Measurements from ENCODE around the gene PLD4.
A peak's percentile ranks its signal among the peaks of the same experiment; 100 is the strongest.

The PLD4 gene

DNA sequence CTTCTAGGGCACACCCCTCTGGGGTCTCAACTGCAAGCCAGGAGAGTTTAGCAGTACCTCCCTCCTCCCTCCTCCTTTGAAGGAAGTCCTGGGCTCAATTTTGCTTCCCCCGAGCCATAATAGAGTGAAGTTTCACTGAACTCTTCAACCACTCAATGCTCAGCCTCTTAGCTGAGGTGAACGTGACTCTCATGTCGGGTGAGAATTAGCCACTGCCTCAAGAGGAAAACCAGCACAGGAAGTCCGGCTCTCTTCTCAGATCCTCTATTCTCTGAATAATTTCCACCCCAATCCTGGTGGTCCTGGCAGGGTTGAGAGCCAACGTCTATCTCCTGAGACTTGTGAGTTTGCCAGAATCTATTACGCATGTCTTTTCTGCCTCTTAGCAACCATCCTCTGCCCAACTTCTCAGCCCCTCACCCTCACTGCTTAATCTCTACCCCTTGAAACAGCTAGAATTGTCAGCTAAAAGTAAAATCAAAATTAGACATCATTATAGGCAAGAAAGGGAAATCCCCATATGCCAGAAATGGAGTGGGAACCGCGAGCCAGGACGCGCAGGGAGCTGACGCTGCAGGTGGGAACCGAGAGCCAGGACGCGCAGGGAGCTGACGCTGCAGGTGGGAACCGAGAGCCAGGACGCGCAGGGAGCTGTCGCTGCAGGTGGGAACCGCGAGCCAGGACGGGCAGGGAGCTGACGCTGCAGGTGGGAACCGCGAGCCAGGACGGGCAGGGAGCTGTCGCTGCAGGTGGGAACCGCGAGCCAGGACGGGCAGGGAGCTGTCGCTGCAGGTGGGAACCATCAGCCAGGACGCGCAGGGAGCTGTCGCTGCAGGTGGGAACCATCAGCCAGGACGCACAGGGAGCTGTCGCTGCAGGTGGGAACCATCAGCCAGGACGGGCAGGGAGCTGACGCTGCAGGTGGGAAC, 19.8 kb upstream of the PLD4 start:
- peak; percentile 84 for TF ChIP-seq TCF12 (IDR thresholded peaks at IDR 0.05; ENCODE audit: low read depth)
- TF ChIP-seq EP300 (IDR thresholded peaks at IDR 0.05; ENCODE audit: borderline replicate concordance): peak; percentile 64
- peak; percentile 87 for TF ChIP-seq NFIC (IDR thresholded peaks at IDR 0.05)

DNA sequence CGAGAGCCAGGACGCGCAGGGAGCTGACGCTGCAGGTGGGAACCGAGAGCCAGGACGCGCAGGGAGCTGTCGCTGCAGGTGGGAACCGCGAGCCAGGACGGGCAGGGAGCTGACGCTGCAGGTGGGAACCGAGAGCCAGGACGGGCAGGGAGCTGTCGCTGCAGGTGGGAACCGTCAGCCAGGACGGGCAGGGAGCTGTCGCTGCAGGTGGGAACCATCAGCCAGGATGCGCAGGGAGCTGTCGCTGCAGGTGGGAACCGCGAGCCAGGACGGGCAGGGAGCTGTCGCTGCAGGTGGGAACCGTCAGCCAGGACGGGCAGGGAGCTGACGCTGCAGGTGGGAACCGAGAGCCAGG, 19.1 kb upstream of the PLD4 start:
- peak; percentile 56 for TF ChIP-seq EP300 (IDR thresholded peaks at IDR 0.05; ENCODE audit: borderline replicate concordance)

GRCh38 chr14:104908303-104908702, 16.4 kb upstream of the PLD4 start:
- no peak for TF ChIP-seq YY1 (IDR thresholded peaks at IDR 0.05; ENCODE audit: low read depth)
- no peak for TF ChIP-seq CREB1 (IDR thresholded peaks at IDR 0.05; ENCODE audit: low read depth)
- TF ChIP-seq, protein P1, sequence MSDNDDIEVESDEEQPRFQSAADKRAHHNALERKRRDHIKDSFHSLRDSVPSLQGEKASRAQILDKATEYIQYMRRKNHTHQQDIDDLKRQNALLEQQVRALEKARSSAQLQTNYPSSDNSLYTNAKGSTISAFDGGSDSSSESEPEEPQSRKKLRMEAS (IDR thresholded peaks at IDR 0.05): no peak
- no peak for TF ChIP-seq RAD21 (IDR thresholded peaks at IDR 0.05; ENCODE audit: low read depth)
- no peak for TF ChIP-seq EP300 (IDR thresholded peaks at IDR 0.05; ENCODE audit: borderline replicate concordance)
- no peak for TF ChIP-seq FOXM1 (IDR thresholded peaks at IDR 0.05; ENCODE audit: borderline replicate concordance, low read depth)
- no peak for TF ChIP-seq USF1 (IDR thresholded peaks at IDR 0.05)
- TF ChIP-seq ZBTB7A (IDR thresholded peaks at IDR 0.05; ENCODE audit: low read depth): no peak
- no peak for TF ChIP-seq NFIC (IDR thresholded peaks at IDR 0.05)
- TF ChIP-seq TAF1 (IDR thresholded peaks at IDR 0.05; ENCODE audit: low read depth): no peak
- TF ChIP-seq CEBPB (IDR thresholded peaks at IDR 0.05): no peak
- TF ChIP-seq TCF12 (IDR thresholded peaks at IDR 0.05; ENCODE audit: low read depth): no peak

- TF ChIP-seq ZBTB7A (IDR thresholded peaks at IDR 0.05; ENCODE audit: low read depth): no peak
- TF ChIP-seq, protein P2, sequence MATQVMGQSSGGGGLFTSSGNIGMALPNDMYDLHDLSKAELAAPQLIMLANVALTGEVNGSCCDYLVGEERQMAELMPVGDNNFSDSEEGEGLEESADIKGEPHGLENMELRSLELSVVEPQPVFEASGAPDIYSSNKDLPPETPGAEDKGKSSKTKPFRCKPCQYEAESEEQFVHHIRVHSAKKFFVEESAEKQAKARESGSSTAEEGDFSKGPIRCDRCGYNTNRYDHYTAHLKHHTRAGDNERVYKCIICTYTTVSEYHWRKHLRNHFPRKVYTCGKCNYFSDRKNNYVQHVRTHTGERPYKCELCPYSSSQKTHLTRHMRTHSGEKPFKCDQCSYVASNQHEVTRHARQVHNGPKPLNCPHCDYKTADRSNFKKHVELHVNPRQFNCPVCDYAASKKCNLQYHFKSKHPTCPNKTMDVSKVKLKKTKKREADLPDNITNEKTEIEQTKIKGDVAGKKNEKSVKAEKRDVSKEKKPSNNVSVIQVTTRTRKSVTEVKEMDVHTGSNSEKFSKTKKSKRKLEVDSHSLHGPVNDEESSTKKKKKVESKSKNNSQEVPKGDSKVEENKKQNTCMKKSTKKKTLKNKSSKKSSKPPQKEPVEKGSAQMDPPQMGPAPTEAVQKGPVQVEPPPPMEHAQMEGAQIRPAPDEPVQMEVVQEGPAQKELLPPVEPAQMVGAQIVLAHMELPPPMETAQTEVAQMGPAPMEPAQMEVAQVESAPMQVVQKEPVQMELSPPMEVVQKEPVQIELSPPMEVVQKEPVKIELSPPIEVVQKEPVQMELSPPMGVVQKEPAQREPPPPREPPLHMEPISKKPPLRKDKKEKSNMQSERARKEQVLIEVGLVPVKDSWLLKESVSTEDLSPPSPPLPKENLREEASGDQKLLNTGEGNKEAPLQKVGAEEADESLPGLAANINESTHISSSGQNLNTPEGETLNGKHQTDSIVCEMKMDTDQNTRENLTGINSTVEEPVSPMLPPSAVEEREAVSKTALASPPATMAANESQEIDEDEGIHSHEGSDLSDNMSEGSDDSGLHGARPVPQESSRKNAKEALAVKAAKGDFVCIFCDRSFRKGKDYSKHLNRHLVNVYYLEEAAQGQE (IDR thresholded peaks at IDR 0.05; ENCODE audit: low read depth): no peak
- no peak for TF ChIP-seq YY1 (IDR thresholded peaks at IDR 0.05; ENCODE audit: low read depth)
- TF ChIP-seq, protein P1 (IDR thresholded peaks at IDR 0.05): no peak
- no peak for TF ChIP-seq RAD21 (IDR thresholded peaks at IDR 0.05; ENCODE audit: low read depth)
- TF ChIP-seq TEAD4 (IDR thresholded peaks at IDR 0.05): no peak
- TF ChIP-seq NFIC (IDR thresholded peaks at IDR 0.05): no peak
- no peak for TF ChIP-seq EGR1 (IDR thresholded peaks at IDR 0.05)
Measured at GRCh38 chr14:104912053-104912452, 12.6 kb upstream of the PLD4 start.

GRCh38 chr14:104913435-104913834, 11.2 kb upstream of the PLD4 start:
- no peak for TF ChIP-seq CREB1 (IDR thresholded peaks at IDR 0.05; ENCODE audit: low read depth)

- TF ChIP-seq USF1 (IDR thresholded peaks at IDR 0.05): no peak
- TF ChIP-seq TAF1 (IDR thresholded peaks at IDR 0.05; ENCODE audit: low read depth): no peak
- no peak for TF ChIP-seq TCF12 (IDR thresholded peaks at IDR 0.05; ENCODE audit: low read depth)
- TF ChIP-seq EP300 (IDR thresholded peaks at IDR 0.05; ENCODE audit: borderline replicate concordance): no peak
Measured at GRCh38 chr14:104917116-104917515, 7.6 kb upstream of the PLD4 start.

DNA sequence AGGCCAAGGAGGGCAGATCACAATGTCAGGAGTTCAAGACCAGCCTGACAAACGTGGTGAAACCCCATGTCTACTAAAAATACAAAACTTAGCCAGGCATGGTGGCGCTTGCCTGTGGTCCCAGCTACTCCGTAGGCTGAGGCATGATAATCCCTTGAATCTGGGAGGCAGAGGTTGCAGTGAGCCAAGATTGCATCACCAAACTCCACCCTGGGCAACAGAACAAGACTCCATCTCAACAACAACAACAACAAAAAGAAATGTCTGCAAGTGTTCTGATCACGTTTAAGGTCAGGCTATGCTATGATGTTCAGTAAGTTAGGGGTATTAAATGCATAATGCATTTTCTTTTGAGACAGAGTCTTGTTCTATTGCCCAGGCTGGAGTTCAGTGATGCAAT, 6.7 kb upstream of the PLD4 start:
- TF ChIP-seq CREB1 (IDR thresholded peaks at IDR 0.05; ENCODE audit: low read depth) (no peak), TCF12 (IDR thresholded peaks at IDR 0.05; ENCODE audit: low read depth) (no peak), RAD21 (IDR thresholded peaks at IDR 0.05; ENCODE audit: low read depth) (no peak), TAF1 (IDR thresholded peaks at IDR 0.05; ENCODE audit: low read depth) (no peak), USF1 (IDR thresholded peaks at IDR 0.05) (no peak), NFIC (IDR thresholded peaks at IDR 0.05) (no peak), ZBTB7A (IDR thresholded peaks at IDR 0.05; ENCODE audit: low read depth) (no peak), TEAD4 (IDR thresholded peaks at IDR 0.05) (no peak), EP300 (IDR thresholded peaks at IDR 0.05; ENCODE audit: borderline replicate concordance) (no peak), YY1 (IDR thresholded peaks at IDR 0.05; ENCODE audit: low read depth) (no peak), EGR1 (IDR thresholded peaks at IDR 0.05) (no peak), FOXM1 (IDR thresholded peaks at IDR 0.05; ENCODE audit: borderline replicate concordance, low read depth) (no peak), CEBPB (IDR thresholded peaks at IDR 0.05) (no peak)
- TF ChIP-seq, protein P2 (IDR thresholded peaks at IDR 0.05; ENCODE audit: low read depth): no peak
- TF ChIP-seq, protein P1 (IDR thresholded peaks at IDR 0.05): no peak

All from Ishikawa (cell line).